ENCODE measurements around the gene AGAP1. TPM values are rescaled to one million over a fixed set of nuclear protein-coding genes. Genes with fewer than 3 reads are reported as not detected.

The AGAP1 gene
- total RNA-seq, 1 donor from 2014 or later: 39.4 TPM

GRCh38 chr2:235501673-235502031 lies 7.8 kb downstream of the AGAP1 start:
- Histone ChIP-seq H2AFZ (ENCODE audit: low read depth, low read length) (no peak overlapping the region), H3K9ac (ENCODE audit: low read length) (peak overlapping the region; percentile 26), H3K27ac (ENCODE audit: low read depth, low read length) (no peak overlapping the region), H3K79me2 (ENCODE audit: insufficient read depth, low read length) (peaks cover 81% of the 10 kb centered on the region), H3K4me1 (ENCODE audit: insufficient read depth, low read length) (peaks cover 13% of the 10 kb centered on the region), H4K20me1 (ENCODE audit: insufficient read depth, low read length) (peaks cover 78% of the 10 kb centered on the region), H3K4me3 (ENCODE audit: insufficient read depth, low read depth, low read length) (peak overlapping the region; percentile 30), H3K9me3 (ENCODE audit: insufficient read depth, low read depth, low read length) (no peaks in the 10 kb centered on the region), H3K4me2 (ENCODE audit: low read length) (peak overlapping the region; percentile 83), H3K36me3 (ENCODE audit: insufficient read depth, low read length) (no peaks in the 10 kb centered on the region), H3K27me3 (ENCODE audit: insufficient read depth, low read length) (no peaks in the 10 kb centered on the region)
- DNase-seq (ENCODE audit: low read depth) (no peak), FAIRE-seq (no peak)
- H3K4me1 Mint-ChIP-seq (ENCODE audit: low read depth, unreplicated experiment): peaks cover 57% of the 10 kb centered on the region
- peak overlapping the region; percentile 29 for H3K27ac Mint-ChIP-seq (ENCODE audit: unreplicated experiment)
- no peaks in the 10 kb centered on the region for H3K36me3 Mint-ChIP-seq (ENCODE audit: low read depth, unreplicated experiment)
- no peaks in the 10 kb centered on the region for H3K27me3 Mint-ChIP-seq (ENCODE audit: low read depth, unreplicated experiment)
- H3K9me3 Mint-ChIP-seq (ENCODE audit: unreplicated experiment): no peaks in the 10 kb centered on the region
- peak overlapping the region; percentile 55 for H3K4me3 Mint-ChIP-seq (ENCODE audit: unreplicated experiment)
- TF ChIP-seq CTCF (IDR thresholded peaks at IDR 0.05; ENCODE audit: insufficient read depth, low read depth, low read length): no peak
- no peak for TF ChIP-seq EZH2 (IDR thresholded peaks at IDR 0.05; ENCODE audit: insufficient read depth, low read length)

- H3K36me3 ChIP-seq (ENCODE audit: insufficient read depth, low read length): no peaks in the 10 kb centered on the region
- no peak overlapping the region for H3K4me3 ChIP-seq (ENCODE audit: insufficient read depth, low read depth, low read length)
- DNase-seq (ENCODE audit: low read depth) (no peak), FAIRE-seq (no peak)
- H3K4me1 ChIP-seq (ENCODE audit: insufficient read depth, low read length): peaks cover 13% of the 10 kb centered on the region
- H3K79me2 ChIP-seq (ENCODE audit: insufficient read depth, low read length): peaks cover 79% of the 10 kb centered on the region
- H3K9me3 ChIP-seq (ENCODE audit: insufficient read depth, low read depth, low read length): no peaks in the 10 kb centered on the region
- no peak overlapping the region for H2AFZ ChIP-seq (ENCODE audit: low read depth, low read length)
- H3K4me2 ChIP-seq (ENCODE audit: low read length): peak overlapping the region; percentile 83
- peak overlapping the region; percentile 55 for H3K4me3 Mint-ChIP-seq (ENCODE audit: unreplicated experiment)
- H3K27ac ChIP-seq (ENCODE audit: low read depth, low read length): no peak overlapping the region
- peaks cover 77% of the 10 kb centered on the region for H4K20me1 ChIP-seq (ENCODE audit: insufficient read depth, low read length)
- peaks cover 2% of the 10 kb centered on the region for H3K36me3 Mint-ChIP-seq (ENCODE audit: low read depth, unreplicated experiment)
- no peaks in the 10 kb centered on the region for H3K27me3 Mint-ChIP-seq (ENCODE audit: low read depth, unreplicated experiment)
- peaks cover 57% of the 10 kb centered on the region for H3K4me1 Mint-ChIP-seq (ENCODE audit: low read depth, unreplicated experiment)
- H3K27ac Mint-ChIP-seq (ENCODE audit: unreplicated experiment): peak overlapping the region; percentile 29
- H3K27me3 ChIP-seq (ENCODE audit: insufficient read depth, low read length): no peaks in the 10 kb centered on the region
- TF ChIP-seq CTCF (IDR thresholded peaks at IDR 0.05; ENCODE audit: insufficient read depth, low read depth, low read length): no peak
- TF ChIP-seq EZH2 (IDR thresholded peaks at IDR 0.05; ENCODE audit: insufficient read depth, low read length): no peak
- no peak overlapping the region for H3K9ac ChIP-seq (ENCODE audit: low read length)
- no peaks in the 10 kb centered on the region for H3K9me3 Mint-ChIP-seq (ENCODE audit: unreplicated experiment)
These were observed 8.5 kb downstream of the AGAP1 start for GRCh38 chr2:235502336-235502735.

- Histone ChIP-seq H3K27me3 (ENCODE audit: insufficient read depth, low read length) (no peaks in the 10 kb centered on the region), H3K9me3 (ENCODE audit: insufficient read depth, low read depth, low read length) (no peaks in the 10 kb centered on the region), H3K4me2 (ENCODE audit: low read length) (no peak overlapping the region), H3K9ac (ENCODE audit: low read length) (no peak overlapping the region), H3K36me3 (ENCODE audit: insufficient read depth, low read length) (no peaks in the 10 kb centered on the region), H3K27ac (ENCODE audit: low read depth, low read length) (no peak overlapping the region), H3K4me3 (ENCODE audit: insufficient read depth, low read depth, low read length) (no peak overlapping the region), H3K79me2 (ENCODE audit: insufficient read depth, low read length) (peaks cover 65% of the 10 kb centered on the region), H4K20me1 (ENCODE audit: insufficient read depth, low read length) (peaks cover 68% of the 10 kb centered on the region), H2AFZ (ENCODE audit: low read depth, low read length) (no peak overlapping the region), H3K4me1 (ENCODE audit: insufficient read depth, low read length) (peaks cover 13% of the 10 kb centered on the region)
- H3K27me3 Mint-ChIP-seq (ENCODE audit: low read depth, unreplicated experiment): no peaks in the 10 kb centered on the region
- H3K36me3 Mint-ChIP-seq (ENCODE audit: low read depth, unreplicated experiment): peaks cover 5% of the 10 kb centered on the region
- H3K27ac Mint-ChIP-seq (ENCODE audit: unreplicated experiment): peak overlapping the region; percentile 60
- DNase-seq (ENCODE audit: low read depth) (no peak), FAIRE-seq (no peak)
- no peak for TF ChIP-seq CTCF (IDR thresholded peaks at IDR 0.05; ENCODE audit: insufficient read depth, low read depth, low read length)
- TF ChIP-seq EZH2 (IDR thresholded peaks at IDR 0.05; ENCODE audit: insufficient read depth, low read length): no peak
- peaks cover 52% of the 10 kb centered on the region for H3K4me1 Mint-ChIP-seq (ENCODE audit: low read depth, unreplicated experiment)
- H3K4me3 Mint-ChIP-seq (ENCODE audit: unreplicated experiment): no peak overlapping the region
- H3K9me3 Mint-ChIP-seq (ENCODE audit: unreplicated experiment): no peaks in the 10 kb centered on the region
These were observed 10.8 kb downstream of the AGAP1 start for GRCh38 chr2:235504441-235505180.
